Activated naive CD8-positive, alpha-beta T cell treated with anti-CD3 and anti-CD28 coated beads for 36 hours (primary cell): Measurements from ENCODE around the gene LRRC4C. TPM values are rescaled to one million over a fixed set of nuclear protein-coding genes. Genes with fewer than 3 reads are reported as not detected.

Source experiments
- DNase-seq: peaks from one replicate; pipeline ENCODE4 v3.0.0; 2021
- H3K27ac Mint-ChIP-seq: one replicate; pipeline ENCODE4 v1.8.0; 2022; ENCODE audit warnings: mild to moderate bottlenecking, moderate library complexity, mixed read lengths
- H3K27me3 Mint-ChIP-seq: one replicate; pipeline ENCODE4 v1.8.0; 2022; ENCODE audit warnings: mild to moderate bottlenecking, mixed read lengths
- H3K36me3 Mint-ChIP-seq: one replicate; pipeline ENCODE4 v1.8.0; 2021; ENCODE audit warnings: mild to moderate bottlenecking, mixed read lengths
- H3K4me1 Mint-ChIP-seq: one replicate; pipeline ENCODE4 v1.8.0; 2021; ENCODE audit warnings: mixed read lengths
- H3K4me3 Mint-ChIP-seq: one replicate; pipeline ENCODE4 v1.8.0; 2022; ENCODE audit warnings: mild to moderate bottlenecking, moderate library complexity, mixed read lengths
- H3K9me3 Mint-ChIP-seq: one replicate; pipeline ENCODE4 v1.8.0; 2022; ENCODE audit warnings: mixed read lengths
- total RNA-seq, 2 experiments: library from RNA; stranded (reverse); gene quantifications; one replicate each; pipeline ENCODE4 v1.2.3, GENCODE V29; 2021

Gene LRRC4C
- total RNA-seq: not detected

DNA sequence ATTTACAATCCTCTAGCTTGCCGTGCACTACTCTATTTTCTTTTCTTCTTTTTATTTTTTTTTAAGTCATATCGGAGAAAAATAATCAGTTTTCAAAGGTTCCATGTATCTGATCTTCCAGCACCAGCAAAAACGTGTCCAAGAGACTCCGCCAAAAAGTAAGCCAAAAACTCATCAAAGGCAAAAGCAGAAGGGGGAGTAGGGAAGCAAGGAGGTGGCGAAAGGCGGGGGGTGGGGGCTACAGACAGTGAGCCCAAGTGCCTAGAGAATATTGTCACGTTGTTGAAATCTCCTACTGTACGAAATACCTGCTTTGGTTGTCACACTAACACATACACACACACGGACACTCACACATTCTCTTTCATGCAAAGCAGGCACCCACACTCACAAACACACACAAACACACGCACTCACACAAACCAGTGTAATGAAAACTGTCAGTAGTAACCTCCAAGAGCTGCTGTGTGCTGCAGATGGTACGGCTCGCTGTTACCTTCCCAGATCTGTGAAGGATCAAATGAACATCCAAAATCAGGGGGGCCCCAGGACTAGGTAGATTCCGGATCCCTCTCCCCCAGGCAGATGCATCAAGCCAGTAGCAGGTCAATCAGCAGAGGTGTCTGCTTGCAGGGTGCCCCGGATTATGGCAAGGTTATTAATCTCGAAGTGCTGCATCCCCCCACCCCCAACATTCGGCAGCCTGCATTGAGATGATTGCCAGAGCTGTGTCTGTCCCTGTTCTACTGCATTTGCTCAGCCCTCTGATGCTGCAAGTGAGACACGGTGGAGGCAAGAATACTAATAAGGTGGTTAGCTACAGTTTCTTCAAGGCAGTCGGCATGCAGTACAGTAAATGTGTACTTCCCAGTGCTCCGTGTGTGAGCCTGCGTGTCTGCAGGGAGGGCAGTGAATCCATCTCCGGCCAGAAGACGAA is at the start of gene LRRC4C:
LRRC4C (minus strand) TSS at position 188 of the 937 bp plus-strand sequence.
- H3K4me3 Mint-ChIP-seq: no peak within 1 kb of the TSS
- H3K4me1 Mint-ChIP-seq: peaks cover 1% of the 10 kb centered on the region
- DNase-seq: no peak
- no peaks in the 10 kb centered on the region for H3K36me3 Mint-ChIP-seq
- H3K27me3 Mint-ChIP-seq: peaks cover 26% of the 10 kb centered on the region
- no peaks in the 10 kb centered on the region for H3K9me3 Mint-ChIP-seq
- H3K27ac Mint-ChIP-seq: no peak within 1 kb of the TSS

DNA sequence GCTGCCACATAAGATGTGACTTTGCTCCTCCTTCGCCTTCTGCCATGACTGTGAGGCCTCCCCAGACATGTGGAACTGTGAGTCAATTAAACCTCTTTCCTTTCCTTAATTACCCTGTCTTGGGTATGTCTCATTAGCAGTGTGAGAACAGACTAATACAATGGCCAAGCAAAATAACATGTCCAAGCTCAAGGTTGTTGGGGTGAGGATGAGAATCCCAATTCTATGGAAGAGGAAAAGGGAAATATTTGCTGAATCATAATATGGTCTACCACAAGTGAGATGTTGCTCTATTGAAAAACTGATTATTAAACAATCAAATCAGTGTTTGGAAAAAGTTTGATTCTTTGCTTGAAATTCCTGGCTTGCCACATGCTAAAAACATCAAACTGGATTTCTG is 48.7 kb upstream of the LRRC4C start:
- H3K36me3 Mint-ChIP-seq: no peaks in the 10 kb centered on the region

DNA sequence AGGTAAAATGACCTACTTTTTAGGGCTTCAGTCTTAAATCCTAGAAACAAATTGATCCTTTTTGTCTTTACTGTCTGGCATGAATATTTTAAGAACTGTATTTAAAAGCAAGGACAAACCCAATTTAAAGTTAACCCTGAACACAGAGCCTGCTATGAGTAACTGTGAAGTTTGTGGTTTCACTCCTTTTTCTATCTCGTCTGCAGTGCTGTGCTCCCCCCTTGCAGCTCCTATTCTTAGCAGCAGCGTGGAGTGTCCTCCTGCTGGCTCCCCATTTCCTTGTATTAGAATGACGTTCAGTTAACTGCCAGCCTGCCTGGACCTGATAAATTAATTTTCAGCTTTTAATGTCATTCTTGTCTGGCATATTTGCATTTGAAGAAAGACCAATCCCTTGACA is 40.0 kb upstream of the LRRC4C start:
- no peaks in the 10 kb centered on the region for H3K36me3 Mint-ChIP-seq
- peaks cover 8% of the 10 kb centered on the region for H3K9me3 Mint-ChIP-seq
- no peak for DNase-seq
- H3K4me3 Mint-ChIP-seq: no peak overlapping the region
- H3K4me1 Mint-ChIP-seq: no peaks in the 10 kb centered on the region
- H3K27ac Mint-ChIP-seq: no peak overlapping the region
- H3K27me3 Mint-ChIP-seq: no peaks in the 10 kb centered on the region

More for the DNA sequence above, 48.7 kb upstream of the LRRC4C start:
- Mint-ChIP-seq H3K4me1 (no peaks in the 10 kb centered on the region), H3K27me3 (no peaks in the 10 kb centered on the region), H3K4me3 (no peak overlapping the region), H3K9me3 (peaks cover 8% of the 10 kb centered on the region), H3K27ac (no peak overlapping the region)
- no peak for DNase-seq

DNA sequence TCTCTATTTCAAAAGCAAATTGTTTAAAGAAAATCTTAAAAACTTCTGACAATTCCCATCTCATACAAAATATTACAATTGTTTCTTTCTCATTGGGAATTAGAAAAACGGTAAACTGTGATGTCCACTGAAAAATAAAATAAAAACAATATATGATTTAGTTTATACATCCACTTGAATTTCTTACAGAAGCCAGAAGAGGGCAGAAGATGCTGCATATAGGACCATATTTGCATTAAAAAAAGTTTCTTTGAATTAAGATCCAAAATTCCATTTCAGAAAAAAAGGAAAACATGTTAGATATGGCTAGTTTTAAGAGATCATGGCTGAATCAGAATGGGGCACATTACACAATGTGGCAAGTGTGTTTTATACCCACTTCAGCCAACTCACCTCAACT is 39.3 kb upstream of the LRRC4C start:
- no peak overlapping the region for H3K27ac Mint-ChIP-seq
- no peak overlapping the region for H3K4me3 Mint-ChIP-seq
- H3K9me3 Mint-ChIP-seq: peaks cover 6% of the 10 kb centered on the region
- H3K4me1 Mint-ChIP-seq: no peaks in the 10 kb centered on the region
- H3K27me3 Mint-ChIP-seq: no peaks in the 10 kb centered on the region
- DNase-seq: no peak
- no peaks in the 10 kb centered on the region for H3K36me3 Mint-ChIP-seq

DNA sequence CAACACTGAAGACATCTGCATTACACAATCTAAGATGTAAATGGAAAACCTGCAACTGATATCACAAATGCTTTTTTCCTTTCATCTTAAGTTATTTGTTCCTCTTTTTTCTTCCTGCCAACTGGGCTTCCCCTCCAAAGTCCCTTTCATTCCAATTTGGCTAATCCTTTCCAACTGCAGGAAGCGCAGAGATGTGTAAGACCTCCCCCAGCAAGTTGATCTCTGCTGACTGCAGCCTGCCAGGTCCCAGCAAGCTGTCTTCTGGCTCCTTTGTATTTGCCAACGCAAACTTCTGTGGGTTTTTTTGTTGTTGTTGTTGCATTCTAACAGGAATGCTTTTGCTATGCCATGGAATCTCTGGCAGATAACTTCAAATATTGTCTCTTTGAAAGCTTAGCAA is 38.5 kb upstream of the LRRC4C start:
- no peak for DNase-seq
- no peaks in the 10 kb centered on the region for H3K4me1 Mint-ChIP-seq
- no peaks in the 10 kb centered on the region for H3K27me3 Mint-ChIP-seq
- peaks cover 8% of the 10 kb centered on the region for H3K9me3 Mint-ChIP-seq
- H3K36me3 Mint-ChIP-seq: no peaks in the 10 kb centered on the region
- no peak overlapping the region for H3K27ac Mint-ChIP-seq
- no peak overlapping the region for H3K4me3 Mint-ChIP-seq

DNA sequence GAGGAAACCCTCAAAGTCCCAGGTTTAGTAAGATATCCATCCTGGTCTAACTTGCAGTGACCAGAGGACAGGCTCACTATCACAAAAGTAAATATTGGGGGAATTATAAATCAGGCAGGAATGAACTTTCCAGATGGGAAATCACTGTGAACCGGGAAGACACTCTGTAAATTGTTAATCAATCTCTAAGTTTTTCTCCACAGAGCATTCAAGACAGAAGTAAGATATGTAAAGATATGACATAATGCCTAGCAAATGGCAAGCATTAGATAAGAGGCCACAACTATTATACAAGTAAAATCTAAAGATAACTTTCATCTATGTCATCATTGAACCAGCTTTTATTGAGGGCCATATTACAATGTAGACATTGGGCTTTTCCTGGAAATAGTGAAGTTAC is 35.3 kb upstream of the LRRC4C start:
- no peak for DNase-seq
- no peaks in the 10 kb centered on the region for H3K36me3 Mint-ChIP-seq
- H3K4me1 Mint-ChIP-seq: no peaks in the 10 kb centered on the region
- H3K9me3 Mint-ChIP-seq: peaks cover 8% of the 10 kb centered on the region
- H3K27ac Mint-ChIP-seq: no peak overlapping the region
- H3K27me3 Mint-ChIP-seq: no peaks in the 10 kb centered on the region
- no peak overlapping the region for H3K4me3 Mint-ChIP-seq

DNA sequence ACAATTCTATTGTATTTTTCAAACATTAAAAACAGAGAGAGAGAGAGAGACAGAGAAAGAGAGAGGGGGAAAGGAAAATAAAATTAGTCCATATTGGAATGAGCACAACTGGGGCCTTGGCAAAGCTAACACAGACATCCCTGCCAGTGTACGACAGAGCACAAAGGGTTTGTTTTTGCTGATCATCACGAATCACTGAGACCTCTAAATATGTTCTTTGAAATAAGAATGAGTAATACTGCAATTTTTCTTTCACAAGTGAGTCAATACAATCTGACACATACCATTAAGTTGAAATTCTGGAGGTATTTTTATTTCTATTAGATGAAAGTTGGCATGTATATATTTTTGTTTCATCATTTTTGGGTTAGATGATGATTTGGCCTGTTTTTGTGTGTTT is 27.0 kb upstream of the LRRC4C start:
- Mint-ChIP-seq H3K9me3 (peaks cover 4% of the 10 kb centered on the region), H3K27me3 (no peaks in the 10 kb centered on the region), H3K4me3 (no peak overlapping the region), H3K4me1 (no peaks in the 10 kb centered on the region), H3K36me3 (no peaks in the 10 kb centered on the region), H3K27ac (no peak overlapping the region)
- DNase-seq: no peak

DNA sequence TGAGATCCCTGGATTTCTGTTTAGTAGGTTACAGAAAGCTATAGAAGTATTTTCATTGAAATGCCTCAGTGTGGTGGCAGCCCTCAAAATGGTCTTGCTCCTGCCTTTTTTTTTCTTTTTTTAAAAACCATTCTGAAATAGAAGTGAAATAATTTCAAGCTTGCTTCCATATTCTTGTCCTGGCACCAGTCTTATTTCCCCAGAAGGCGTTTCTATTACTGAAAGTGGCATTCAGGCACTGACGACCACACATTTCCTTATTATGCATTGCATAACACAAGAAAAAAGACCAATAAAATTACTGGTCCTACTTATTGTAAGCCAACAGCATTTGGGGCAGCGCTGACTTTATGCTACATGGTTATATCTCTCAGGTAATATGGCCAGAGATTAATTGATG is 24.5 kb upstream of the LRRC4C start:
- no peaks in the 10 kb centered on the region for H3K27me3 Mint-ChIP-seq
- H3K27ac Mint-ChIP-seq: no peak overlapping the region
- no peak overlapping the region for H3K4me3 Mint-ChIP-seq
- no peak for DNase-seq
- H3K9me3 Mint-ChIP-seq: peaks cover 2% of the 10 kb centered on the region
- H3K4me1 Mint-ChIP-seq: no peaks in the 10 kb centered on the region
- no peaks in the 10 kb centered on the region for H3K36me3 Mint-ChIP-seq

DNA sequence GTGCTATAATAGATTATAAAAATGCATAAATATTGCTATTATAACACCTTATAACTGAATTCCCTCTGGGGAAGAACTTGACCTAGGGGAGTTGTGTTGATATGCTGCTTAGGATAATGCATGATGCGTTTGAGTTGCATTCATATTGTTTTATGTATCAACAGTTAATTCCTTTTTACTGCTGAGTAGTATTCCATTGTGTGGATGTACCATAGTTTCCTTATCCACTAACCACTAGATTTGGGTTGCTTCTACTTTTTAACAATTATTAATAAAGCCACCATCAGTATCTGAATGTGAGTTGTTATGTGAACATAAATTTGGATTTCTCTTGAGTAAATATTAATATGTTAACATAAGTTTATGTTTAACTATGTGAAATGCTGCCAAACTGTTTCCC is 19.7 kb upstream of the LRRC4C start:
- no peaks in the 10 kb centered on the region for H3K4me1 Mint-ChIP-seq
- H3K36me3 Mint-ChIP-seq: no peaks in the 10 kb centered on the region
- H3K9me3 Mint-ChIP-seq: peaks cover 7% of the 10 kb centered on the region
- no peak for DNase-seq
- no peak overlapping the region for H3K4me3 Mint-ChIP-seq
- no peak overlapping the region for H3K27ac Mint-ChIP-seq
- no peaks in the 10 kb centered on the region for H3K27me3 Mint-ChIP-seq

DNA sequence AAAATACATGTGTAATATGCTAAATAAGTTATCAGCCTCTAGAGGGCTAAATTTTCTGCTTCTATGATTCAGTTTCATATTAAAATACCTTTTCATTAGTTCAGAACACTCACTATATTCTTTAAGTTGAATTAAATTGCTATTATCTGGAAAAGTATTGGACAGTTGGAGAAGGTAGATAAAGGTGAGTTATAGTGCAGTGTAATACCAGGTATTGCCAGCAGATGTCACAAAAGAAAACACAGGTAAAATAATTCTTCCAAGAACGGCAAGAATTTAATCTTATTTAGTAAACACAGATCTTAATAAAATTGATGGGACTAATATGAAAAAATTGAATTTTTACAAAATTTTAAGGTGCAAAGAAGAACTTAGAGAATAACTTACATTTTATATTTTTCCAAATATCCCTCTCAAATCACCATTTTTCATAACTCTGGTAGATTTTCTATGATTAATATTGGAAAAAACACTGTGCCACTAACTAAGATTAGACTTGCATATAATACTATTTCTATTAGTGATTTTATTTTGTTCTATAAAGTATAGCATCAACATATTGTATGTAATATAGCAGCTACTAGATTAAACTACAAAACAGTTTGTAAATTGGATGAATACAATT is 1.7 kb upstream of the LRRC4C start:
- H3K36me3 Mint-ChIP-seq: no peaks in the 10 kb centered on the region
- H3K4me3 Mint-ChIP-seq: no peak overlapping the region
- H3K9me3 Mint-ChIP-seq: no peaks in the 10 kb centered on the region
- H3K4me1 Mint-ChIP-seq: peaks cover 1% of the 10 kb centered on the region
- DNase-seq: no peak
- no peak overlapping the region for H3K27ac Mint-ChIP-seq
- peaks cover 26% of the 10 kb centered on the region for H3K27me3 Mint-ChIP-seq

DNA sequence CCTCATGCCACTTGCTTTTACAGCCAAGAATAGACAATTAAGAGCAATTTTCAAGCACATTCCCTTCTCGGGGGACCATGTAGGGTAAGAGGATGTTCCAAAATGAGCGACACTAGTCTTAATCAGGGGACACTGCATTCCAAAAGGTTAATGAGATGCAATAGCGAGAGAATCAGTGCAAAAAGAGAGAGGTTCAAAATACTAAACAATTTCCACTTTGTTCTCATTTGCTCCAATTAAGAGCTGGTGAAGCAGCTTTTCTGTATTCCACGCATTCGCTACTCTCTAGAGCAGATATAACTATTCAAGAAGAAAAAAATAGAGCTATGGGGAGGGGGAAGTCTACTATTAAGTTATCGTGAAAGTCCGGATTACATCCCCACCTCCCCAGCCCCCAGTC is 811 bp downstream of the LRRC4C start:
- Mint-ChIP-seq H3K9me3 (no peaks in the 10 kb centered on the region), H3K4me3 (no peak overlapping the region), H3K4me1 (peaks cover 1% of the 10 kb centered on the region), H3K36me3 (no peaks in the 10 kb centered on the region), H3K27me3 (peaks cover 26% of the 10 kb centered on the region), H3K27ac (no peak overlapping the region)
- no peak for DNase-seq

DNA sequence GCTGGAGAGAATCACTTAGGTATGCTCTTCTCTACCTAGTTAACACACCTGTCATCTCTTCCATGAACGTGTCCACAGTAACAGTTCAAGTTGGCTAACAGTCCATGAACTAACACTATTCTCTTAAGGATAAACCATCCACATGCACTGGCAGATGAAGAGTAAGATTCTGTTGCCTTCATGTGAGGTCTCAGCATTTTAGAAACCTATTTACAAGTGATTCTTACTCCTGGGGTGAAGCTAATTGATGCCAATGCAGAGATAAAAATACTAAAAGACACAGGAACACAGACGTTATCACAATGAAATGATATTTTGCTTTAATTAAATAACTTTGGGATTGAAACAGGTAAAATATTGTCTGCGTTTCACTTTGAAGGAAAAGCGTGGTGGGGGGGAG is 1.3 kb downstream of the LRRC4C start:
- H3K4me1 Mint-ChIP-seq: peaks cover 1% of the 10 kb centered on the region
- H3K36me3 Mint-ChIP-seq: no peaks in the 10 kb centered on the region
- H3K27me3 Mint-ChIP-seq: peaks cover 26% of the 10 kb centered on the region
- no peaks in the 10 kb centered on the region for H3K9me3 Mint-ChIP-seq
- no peak for DNase-seq
- H3K4me3 Mint-ChIP-seq: no peak overlapping the region
- H3K27ac Mint-ChIP-seq: no peak overlapping the region

DNA sequence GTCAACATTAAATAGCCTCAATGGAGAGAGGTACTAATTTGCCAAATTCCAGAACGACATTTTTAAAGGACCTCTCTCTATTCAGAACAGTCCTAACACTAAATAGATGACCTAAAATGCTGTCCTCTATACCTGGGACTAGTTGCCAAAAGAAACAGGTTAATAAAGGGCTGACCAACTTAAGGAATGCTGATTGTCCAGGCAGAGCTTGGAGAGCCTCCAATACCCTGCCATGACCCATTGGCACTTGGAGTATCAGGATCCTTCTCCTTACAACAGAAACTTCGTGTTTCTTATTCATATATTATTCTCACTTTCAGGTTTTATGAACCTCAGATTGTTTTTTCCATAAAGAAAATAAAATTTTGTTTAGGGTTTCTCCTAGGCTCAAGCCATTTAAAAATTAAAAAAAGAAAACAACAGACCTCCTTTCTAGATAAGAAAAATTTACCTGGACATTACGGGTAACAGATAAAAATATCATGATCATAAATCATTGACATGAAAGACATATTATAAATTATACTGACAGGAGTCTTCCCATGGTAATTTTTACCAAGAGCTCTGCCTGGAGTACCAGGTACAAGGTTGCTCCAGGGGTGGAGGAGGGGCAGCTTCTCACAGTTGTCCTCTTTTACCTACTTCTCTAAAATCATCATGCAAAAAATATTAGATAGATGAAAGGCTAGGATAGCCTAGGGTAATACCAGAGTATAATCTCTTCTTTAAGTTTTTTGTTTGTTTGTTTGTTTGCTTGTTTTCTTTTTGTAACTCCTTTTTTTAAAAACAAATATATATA is 2.0 kb downstream of the LRRC4C start:
- H3K4me3 Mint-ChIP-seq: no peak overlapping the region

DNA sequence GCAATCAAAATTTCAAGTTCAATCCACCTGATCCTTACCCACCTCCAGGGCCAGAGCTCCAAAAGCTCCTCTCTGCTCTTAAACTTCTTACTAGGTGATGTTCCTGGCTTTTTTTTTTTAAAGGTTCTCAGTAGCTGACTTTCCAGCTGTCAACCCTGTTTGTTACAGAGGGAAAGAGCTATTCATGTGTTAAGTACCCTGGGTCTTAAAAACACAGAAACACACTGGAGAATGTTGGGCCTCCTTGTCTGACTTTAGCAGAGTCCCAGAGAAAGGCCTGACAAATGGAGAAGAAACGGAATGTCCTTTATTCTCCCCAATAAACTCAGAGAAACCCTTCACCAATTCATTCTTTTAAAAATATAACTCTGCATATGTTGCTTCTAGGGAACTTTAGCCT is 3.2 kb downstream of the LRRC4C start:
- no peak for DNase-seq
- peaks cover 26% of the 10 kb centered on the region for H3K27me3 Mint-ChIP-seq
- no peaks in the 10 kb centered on the region for H3K9me3 Mint-ChIP-seq
- peaks cover 1% of the 10 kb centered on the region for H3K4me1 Mint-ChIP-seq
- no peak overlapping the region for H3K27ac Mint-ChIP-seq
- H3K36me3 Mint-ChIP-seq: no peaks in the 10 kb centered on the region
- no peak overlapping the region for H3K4me3 Mint-ChIP-seq

More for the DNA sequence above, 2.0 kb downstream of the LRRC4C start:
- Mint-ChIP-seq H3K9me3 (no peaks in the 10 kb centered on the region), H3K27ac (no peak overlapping the region), H3K4me1 (peaks cover 1% of the 10 kb centered on the region), H3K36me3 (no peaks in the 10 kb centered on the region), H3K27me3 (peaks cover 26% of the 10 kb centered on the region)
- no peak for DNase-seq

DNA sequence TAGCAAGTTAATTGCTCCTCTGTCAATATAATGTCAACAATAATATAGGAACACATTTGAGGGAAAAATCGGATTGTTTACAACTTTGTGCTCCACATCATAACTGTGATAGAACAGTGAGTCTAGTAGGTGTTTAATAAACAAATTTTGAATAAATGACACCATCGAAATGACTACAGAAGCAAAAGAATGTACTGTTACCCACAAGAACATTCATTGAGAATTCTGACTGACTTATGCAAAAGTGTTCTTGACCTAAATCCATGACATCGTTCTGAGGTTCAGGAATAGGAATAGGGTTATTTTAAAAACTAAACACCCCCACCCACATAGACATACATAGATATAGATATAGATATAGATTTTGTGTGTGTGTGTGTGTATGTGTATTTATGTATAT is 8.4 kb downstream of the LRRC4C start:
- H3K27ac Mint-ChIP-seq: no peak overlapping the region

More for the DNA sequence above, 8.4 kb downstream of the LRRC4C start:
- Mint-ChIP-seq H3K9me3 (no peaks in the 10 kb centered on the region), H3K27me3 (no peaks in the 10 kb centered on the region), H3K36me3 (no peaks in the 10 kb centered on the region), H3K4me1 (no peaks in the 10 kb centered on the region), H3K4me3 (no peak overlapping the region)
- DNase-seq: no peak
